ENCODE results near the gene MAGEB3.

Gene MAGEB3

DNA sequence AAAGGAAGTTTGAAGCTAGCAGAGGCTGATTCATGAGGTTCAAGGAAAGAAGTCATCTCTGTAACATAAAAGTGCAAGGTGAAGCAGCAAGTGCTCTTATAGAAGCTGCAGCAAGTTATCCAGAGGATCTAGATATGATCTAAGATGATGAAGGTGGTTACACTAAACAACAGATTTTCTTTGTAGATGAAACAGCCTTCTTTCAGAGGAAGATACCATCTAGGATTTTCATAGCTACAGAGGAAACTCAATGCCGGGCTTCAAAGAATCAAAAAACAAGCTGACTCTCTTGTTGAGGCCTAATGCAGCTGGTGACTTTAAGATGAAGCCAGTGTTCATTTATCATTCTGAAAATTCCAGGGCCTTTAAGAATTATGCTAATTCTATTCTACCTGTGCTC, 50.0 kb downstream of the MAGEB3 start:
- DNase-seq = no peak

DNA sequence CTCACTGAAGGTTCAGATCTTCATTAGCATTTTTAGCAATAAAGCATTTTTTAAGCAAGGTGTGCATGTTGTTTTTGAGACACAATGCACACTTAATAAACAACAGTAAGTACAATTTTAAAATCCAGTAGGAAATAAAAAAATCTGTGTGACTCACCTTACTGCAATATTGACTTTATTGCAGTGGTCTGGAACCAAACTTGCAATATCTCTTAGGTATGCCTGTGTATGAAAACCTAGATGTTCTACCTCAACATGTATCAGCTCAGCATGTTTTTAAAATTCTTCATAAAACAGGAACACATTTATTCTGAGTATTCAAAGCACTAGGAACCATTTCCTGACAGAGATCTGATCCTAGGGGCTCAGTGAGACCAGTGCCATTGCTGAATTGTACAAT, 52.1 kb downstream of the MAGEB3 start:
- DNase-seq = no peak

DNA sequence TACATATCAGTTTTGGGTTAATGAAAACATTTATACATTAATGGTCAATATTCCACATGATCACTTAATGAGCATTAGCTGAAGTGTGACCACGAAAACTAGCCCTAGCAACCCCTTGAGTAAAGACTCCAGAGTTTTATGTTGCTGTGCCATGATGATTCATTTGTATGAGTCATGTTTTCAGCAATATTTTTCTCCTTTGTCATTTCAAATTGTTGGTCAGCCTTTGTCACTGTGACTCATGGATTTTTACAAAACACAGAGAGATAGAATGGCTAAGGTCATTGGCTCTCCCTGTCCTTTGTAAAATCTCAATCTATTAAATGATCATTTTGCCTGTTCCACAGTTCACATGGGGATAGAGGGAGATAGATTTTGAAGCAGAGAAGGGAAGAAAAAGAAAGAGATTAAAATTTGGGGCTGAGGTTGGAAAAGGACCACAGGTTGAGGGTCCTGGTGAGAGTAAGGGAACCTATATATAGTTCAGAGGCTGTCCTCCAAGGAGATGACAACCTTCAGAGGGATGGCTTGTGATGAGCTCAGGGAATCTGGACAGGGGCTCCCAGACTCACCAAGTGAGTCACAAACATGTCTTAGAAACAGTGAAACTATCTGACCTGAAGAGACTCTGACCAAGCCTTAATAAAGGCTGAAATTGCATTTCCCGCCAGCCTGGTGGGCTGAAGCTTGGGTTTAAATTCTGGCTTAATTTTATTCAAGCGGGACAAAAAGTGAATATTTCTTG, 53.2 kb downstream of the MAGEB3 start:
- no peak for DNase-seq
